ENCODE measurements around the gene MARK4.

MARK4 gene

DNA sequence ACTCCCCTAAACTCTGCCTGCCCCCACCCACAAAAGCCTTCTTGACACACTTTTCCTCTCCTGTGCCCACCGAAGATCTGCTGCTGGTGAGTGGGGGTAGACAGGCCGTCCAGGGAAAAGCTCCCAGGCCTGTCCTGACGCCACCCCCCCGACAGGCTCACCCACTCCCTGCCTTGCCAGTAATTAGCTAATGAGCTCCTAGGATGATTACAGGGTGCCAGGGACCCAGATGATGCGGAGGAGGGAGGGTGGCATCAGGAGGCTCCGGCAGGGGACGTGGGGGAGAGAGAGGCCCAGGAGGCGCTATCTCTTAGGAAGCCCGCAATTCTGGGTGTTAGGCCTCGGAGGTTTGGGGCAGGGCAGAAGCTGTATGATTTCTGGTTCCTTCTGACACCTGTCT lies 27.0 kb downstream of the MARK4 start:
- Histone ChIP-seq H3K4me3 (ENCODE audit: low read length) (no peak overlapping the region), H3K9ac (ENCODE audit: low read length) (no peak overlapping the region), H3K36me3 (ENCODE audit: control insufficient read depth, insufficient read depth, low read length, severe bottlenecking) (peaks cover 59% of the 10 kb centered on the region), H3K27me3 (replicated peaks; ENCODE audit: control insufficient read depth, insufficient read depth, low read length) (no peaks in the 10 kb centered on the region), H3K4me1 (ENCODE audit: control insufficient read depth, insufficient read depth, low read length) (peaks cover 3% of the 10 kb centered on the region), H3K9me3 (ENCODE audit: control insufficient read depth, low read length) (no peaks in the 10 kb centered on the region)
- no peak for DNase-seq (ENCODE audit: low read depth)

DNA sequence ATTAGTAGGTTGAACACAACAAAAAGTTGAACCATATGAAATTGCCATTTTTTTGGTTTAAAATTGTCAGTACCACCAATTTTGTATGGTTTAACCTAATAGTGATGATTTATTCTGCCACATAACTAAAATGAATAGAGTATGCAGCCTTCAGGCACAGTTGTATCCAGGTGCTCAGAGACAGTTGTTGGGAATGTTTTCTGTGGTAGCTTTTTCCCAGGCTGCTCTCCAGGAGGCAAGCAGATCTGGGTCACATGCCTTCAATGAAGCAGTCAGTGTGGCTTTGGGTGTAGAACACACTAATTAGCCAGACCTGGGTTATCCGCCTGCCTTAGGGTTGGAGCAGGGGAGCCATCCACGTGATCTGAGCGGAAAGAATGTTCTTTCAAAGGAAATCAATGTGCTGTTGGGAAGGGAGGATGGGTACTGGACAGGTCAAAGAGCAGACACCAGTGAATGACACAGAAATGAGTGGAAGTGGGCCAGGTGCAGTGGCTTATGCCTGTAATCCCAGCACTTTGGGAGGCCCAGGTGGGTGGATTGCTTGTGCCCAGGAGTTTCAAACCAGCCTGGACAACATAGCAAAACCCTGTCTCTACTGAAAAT lies 28.6 kb downstream of the MARK4 start:
- Histone ChIP-seq H3K36me3 (ENCODE audit: control insufficient read depth, insufficient read depth, low read length, severe bottlenecking) (peaks cover 56% of the 10 kb centered on the region), H3K9me3 (ENCODE audit: control insufficient read depth, low read length) (no peaks in the 10 kb centered on the region), H3K4me1 (ENCODE audit: control insufficient read depth, insufficient read depth, low read length) (no peaks in the 10 kb centered on the region), H3K9ac (ENCODE audit: low read length) (no peak overlapping the region), H3K4me3 (ENCODE audit: low read length) (no peak overlapping the region), H3K27me3 (replicated peaks; ENCODE audit: control insufficient read depth, insufficient read depth, low read length) (no peaks in the 10 kb centered on the region)
- no peak for DNase-seq (ENCODE audit: low read depth)

GRCh38 chr19:45280471-45280961 lies 29.4 kb downstream of the MARK4 start:
- H3K36me3 ChIP-seq (ENCODE audit: control insufficient read depth, insufficient read depth, low read length, severe bottlenecking), result peaks cover 52% of the 10 kb centered on the region
- no peaks in the 10 kb centered on the region for H3K27me3 ChIP-seq (replicated peaks; ENCODE audit: control insufficient read depth, insufficient read depth, low read length)
- H3K4me1 ChIP-seq (ENCODE audit: control insufficient read depth, insufficient read depth, low read length), result no peaks in the 10 kb centered on the region
- H3K4me3 ChIP-seq (ENCODE audit: low read length), result no peak overlapping the region
- no peak for DNase-seq (ENCODE audit: low read depth)
- H3K9me3 ChIP-seq (ENCODE audit: control insufficient read depth, low read length), result no peaks in the 10 kb centered on the region
- H3K9ac ChIP-seq (ENCODE audit: low read length), result no peak overlapping the region

- Histone ChIP-seq H3K27me3 (replicated peaks; ENCODE audit: control insufficient read depth, insufficient read depth, low read length) (no peaks in the 10 kb centered on the region), H3K36me3 (ENCODE audit: control insufficient read depth, insufficient read depth, low read length, severe bottlenecking) (peaks cover 52% of the 10 kb centered on the region), H3K9ac (ENCODE audit: low read length) (no peak overlapping the region), H3K9me3 (ENCODE audit: control insufficient read depth, low read length) (no peaks in the 10 kb centered on the region), H3K4me1 (ENCODE audit: control insufficient read depth, insufficient read depth, low read length) (no peaks in the 10 kb centered on the region), H3K4me3 (ENCODE audit: low read length) (no peak overlapping the region)
- DNase-seq (ENCODE audit: low read depth), result no peak
Observed at GRCh38 chr19:45283443-45284033, 32.5 kb downstream of the MARK4 start.

GRCh38 chr19:45290381-45290931 lies 39.4 kb downstream of the MARK4 start:
- DNase-seq (ENCODE audit: low read depth), result no peak
- peaks cover 48% of the 10 kb centered on the region for H3K36me3 ChIP-seq (ENCODE audit: control insufficient read depth, insufficient read depth, low read length, severe bottlenecking)
- H3K27me3 ChIP-seq (replicated peaks; ENCODE audit: control insufficient read depth, insufficient read depth, low read length), result no peaks in the 10 kb centered on the region
- no peaks in the 10 kb centered on the region for H3K9me3 ChIP-seq (ENCODE audit: control insufficient read depth, low read length)
- H3K4me1 ChIP-seq (ENCODE audit: control insufficient read depth, insufficient read depth, low read length), result peaks cover 12% of the 10 kb centered on the region
- no peak overlapping the region for H3K9ac ChIP-seq (ENCODE audit: low read length)
- H3K4me3 ChIP-seq (ENCODE audit: low read length), result no peak overlapping the region

GRCh38 chr19:45291834-45292233 lies 40.8 kb downstream of the MARK4 start:
- no peak overlapping the region for H3K4me3 ChIP-seq (ENCODE audit: low read length)
- peaks cover 12% of the 10 kb centered on the region for H3K4me1 ChIP-seq (ENCODE audit: control insufficient read depth, insufficient read depth, low read length)
- no peaks in the 10 kb centered on the region for H3K27me3 ChIP-seq (replicated peaks; ENCODE audit: control insufficient read depth, insufficient read depth, low read length)
- H3K36me3 ChIP-seq (ENCODE audit: control insufficient read depth, insufficient read depth, low read length, severe bottlenecking), result peaks cover 55% of the 10 kb centered on the region
- H3K9ac ChIP-seq (ENCODE audit: low read length), result no peak overlapping the region
- H3K9me3 ChIP-seq (ENCODE audit: control insufficient read depth, low read length), result no peaks in the 10 kb centered on the region
- DNase-seq (ENCODE audit: low read depth), result no peak

DNA sequence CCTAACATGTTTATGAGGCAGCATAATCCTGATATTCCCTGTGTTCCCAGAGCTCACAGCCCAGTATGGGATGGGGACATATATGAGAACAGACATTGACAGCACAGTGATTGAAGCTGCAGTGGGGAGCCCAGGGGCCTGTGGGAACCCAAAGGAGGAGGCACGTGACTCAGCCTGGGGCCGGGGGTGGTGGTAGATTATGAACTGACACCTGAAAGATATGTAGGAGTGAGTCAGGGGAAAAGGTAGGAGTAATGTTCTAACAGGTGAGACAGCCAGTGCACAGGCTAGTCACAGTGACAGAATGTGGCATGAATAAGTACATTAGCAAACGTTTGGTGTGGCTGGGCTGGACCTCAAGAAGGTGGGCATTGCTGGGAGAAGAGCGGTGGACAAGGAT lies 42.6 kb downstream of the MARK4 start:
- Histone ChIP-seq H3K4me3 (ENCODE audit: low read length) (no peak overlapping the region), H3K36me3 (ENCODE audit: control insufficient read depth, insufficient read depth, low read length, severe bottlenecking) (peaks cover 53% of the 10 kb centered on the region), H3K27me3 (replicated peaks; ENCODE audit: control insufficient read depth, insufficient read depth, low read length) (no peaks in the 10 kb centered on the region), H3K9ac (ENCODE audit: low read length) (no peak overlapping the region), H3K9me3 (ENCODE audit: control insufficient read depth, low read length) (no peaks in the 10 kb centered on the region), H3K4me1 (ENCODE audit: control insufficient read depth, insufficient read depth, low read length) (peaks cover 12% of the 10 kb centered on the region)
- no peak for DNase-seq (ENCODE audit: low read depth)

GRCh38 chr19:45294291-45295029 lies 43.4 kb downstream of the MARK4 start:
- Histone ChIP-seq H3K27me3 (replicated peaks; ENCODE audit: control insufficient read depth, insufficient read depth, low read length) (no peaks in the 10 kb centered on the region), H3K9ac (ENCODE audit: low read length) (no peak overlapping the region), H3K4me1 (ENCODE audit: control insufficient read depth, insufficient read depth, low read length) (peaks cover 12% of the 10 kb centered on the region), H3K36me3 (ENCODE audit: control insufficient read depth, insufficient read depth, low read length, severe bottlenecking) (peaks cover 54% of the 10 kb centered on the region), H3K4me3 (ENCODE audit: low read length) (no peak overlapping the region), H3K9me3 (ENCODE audit: control insufficient read depth, low read length) (no peaks in the 10 kb centered on the region)
- no peak for DNase-seq (ENCODE audit: low read depth)

DNA sequence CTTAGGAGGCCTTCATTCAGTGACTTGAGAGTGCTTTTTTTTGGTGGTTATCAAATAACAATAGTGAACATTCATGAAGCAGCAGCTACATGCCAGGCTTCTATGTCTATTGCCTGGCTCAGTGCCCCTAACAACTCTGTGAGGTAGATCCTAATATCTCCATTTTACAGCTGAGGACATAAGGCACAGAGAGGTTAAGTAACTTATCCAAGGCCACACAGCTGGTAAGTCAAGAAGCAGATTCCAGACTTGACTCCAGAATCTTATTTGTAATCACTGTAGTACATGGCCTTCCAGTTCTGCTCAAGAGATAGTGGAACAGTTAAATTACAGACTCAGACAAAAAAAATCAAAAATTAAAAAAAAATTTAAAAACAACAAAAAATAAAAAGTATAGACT lies 44.8 kb downstream of the MARK4 start:
- Histone ChIP-seq H3K36me3 (ENCODE audit: control insufficient read depth, insufficient read depth, low read length, severe bottlenecking) (peaks cover 56% of the 10 kb centered on the region), H3K9ac (ENCODE audit: low read length) (no peak overlapping the region), H3K27me3 (replicated peaks; ENCODE audit: control insufficient read depth, insufficient read depth, low read length) (no peaks in the 10 kb centered on the region), H3K4me3 (ENCODE audit: low read length) (no peak overlapping the region), H3K9me3 (ENCODE audit: control insufficient read depth, low read length) (no peaks in the 10 kb centered on the region), H3K4me1 (ENCODE audit: control insufficient read depth, insufficient read depth, low read length) (peaks cover 12% of the 10 kb centered on the region)
- DNase-seq (ENCODE audit: low read depth), result no peak

- Histone ChIP-seq H3K9me3 (ENCODE audit: control insufficient read depth, low read length) (no peaks in the 10 kb centered on the region), H3K9ac (ENCODE audit: low read length) (no peak overlapping the region), H3K4me1 (ENCODE audit: control insufficient read depth, insufficient read depth, low read length) (peaks cover 12% of the 10 kb centered on the region), H3K36me3 (ENCODE audit: control insufficient read depth, insufficient read depth, low read length, severe bottlenecking) (peaks cover 53% of the 10 kb centered on the region), H3K27me3 (replicated peaks; ENCODE audit: control insufficient read depth, insufficient read depth, low read length) (no peaks in the 10 kb centered on the region), H3K4me3 (ENCODE audit: low read length) (no peak overlapping the region)
- no peak for DNase-seq (ENCODE audit: low read depth)
Observed at GRCh38 chr19:45296355-45296754, 45.3 kb downstream of the MARK4 start.

DNA sequence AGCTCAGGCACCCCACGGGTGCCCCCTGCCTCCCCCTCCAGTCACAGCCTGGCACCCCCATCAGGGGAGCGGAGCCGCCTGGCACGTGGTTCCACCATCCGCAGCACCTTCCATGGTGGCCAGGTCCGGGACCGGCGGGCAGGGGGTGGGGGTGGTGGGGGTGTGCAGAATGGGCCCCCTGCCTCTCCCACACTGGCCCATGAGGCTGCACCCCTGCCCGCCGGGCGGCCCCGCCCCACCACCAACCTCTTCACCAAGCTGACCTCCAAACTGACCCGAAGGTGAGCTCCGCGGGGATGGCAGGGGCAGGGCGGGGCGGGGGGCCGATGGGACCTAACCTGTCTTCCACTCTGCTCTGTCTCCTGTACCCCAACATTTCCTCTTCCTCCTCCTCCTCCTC lies 46.6 kb downstream of the MARK4 start:
- H3K4me1 ChIP-seq (ENCODE audit: control insufficient read depth, insufficient read depth, low read length), result peaks cover 12% of the 10 kb centered on the region
- H3K36me3 ChIP-seq (ENCODE audit: control insufficient read depth, insufficient read depth, low read length, severe bottlenecking), result peaks cover 49% of the 10 kb centered on the region
- H3K4me3 ChIP-seq (ENCODE audit: low read length), result no peak overlapping the region
- no peaks in the 10 kb centered on the region for H3K9me3 ChIP-seq (ENCODE audit: control insufficient read depth, low read length)
- DNase-seq (ENCODE audit: low read depth), result no peak
- no peaks in the 10 kb centered on the region for H3K27me3 ChIP-seq (replicated peaks; ENCODE audit: control insufficient read depth, insufficient read depth, low read length)
- H3K9ac ChIP-seq (ENCODE audit: low read length), result no peak overlapping the region
